ENCODE data around the gene WDR7.

- TF ChIP-seq, protein P1, sequence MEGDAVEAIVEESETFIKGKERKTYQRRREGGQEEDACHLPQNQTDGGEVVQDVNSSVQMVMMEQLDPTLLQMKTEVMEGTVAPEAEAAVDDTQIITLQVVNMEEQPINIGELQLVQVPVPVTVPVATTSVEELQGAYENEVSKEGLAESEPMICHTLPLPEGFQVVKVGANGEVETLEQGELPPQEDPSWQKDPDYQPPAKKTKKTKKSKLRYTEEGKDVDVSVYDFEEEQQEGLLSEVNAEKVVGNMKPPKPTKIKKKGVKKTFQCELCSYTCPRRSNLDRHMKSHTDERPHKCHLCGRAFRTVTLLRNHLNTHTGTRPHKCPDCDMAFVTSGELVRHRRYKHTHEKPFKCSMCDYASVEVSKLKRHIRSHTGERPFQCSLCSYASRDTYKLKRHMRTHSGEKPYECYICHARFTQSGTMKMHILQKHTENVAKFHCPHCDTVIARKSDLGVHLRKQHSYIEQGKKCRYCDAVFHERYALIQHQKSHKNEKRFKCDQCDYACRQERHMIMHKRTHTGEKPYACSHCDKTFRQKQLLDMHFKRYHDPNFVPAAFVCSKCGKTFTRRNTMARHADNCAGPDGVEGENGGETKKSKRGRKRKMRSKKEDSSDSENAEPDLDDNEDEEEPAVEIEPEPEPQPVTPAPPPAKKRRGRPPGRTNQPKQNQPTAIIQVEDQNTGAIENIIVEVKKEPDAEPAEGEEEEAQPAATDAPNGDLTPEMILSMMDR (IDR thresholded peaks at IDR 0.05) = no peak
- TF ChIP-seq POLR2A (IDR thresholded peaks at IDR 0.05) = no peak
These were observed 401.6 kb downstream of the WDR7 start for GRCh38 chr18:57052759-57053158.
